SK-N-SH (cell line): ENCODE measurements around the gene CKS2.
A peak's percentile ranks its signal among the peaks of the same experiment; 100 is the strongest.

Source experiments
- CTCF ChIP-seq: fragments of 200-600 bp; sonication (generic); IDR thresholded peaks from 2 replicates; pipeline ENCODE4 v1.6.1; 2017; ENCODE audit warnings: antibody characterized with exemption, mild to moderate bottlenecking, moderate library complexity
- GATA2 ChIP-seq: sonication (generic); formaldehyde crosslinking; IDR thresholded peaks from 2 replicates; pipeline ENCODE4 v1.5.0; 2020; ENCODE audit warnings: mild to moderate bottlenecking, missing genetic modification reagents
- MXI1 ChIP-seq: IDR thresholded peaks from 2 replicates; pipeline ENCODE4 v1.6.1; 2012; ENCODE audit warnings: mild to moderate bottlenecking, low read depth, low read length, improper control_type of control experiment
- RAD21 ChIP-seq: IDR thresholded peaks from 2 replicates; pipeline ENCODE4 v1.6.1; 2012; ENCODE audit warnings: mild to moderate bottlenecking, low read length
- SIN3A ChIP-seq: IDR thresholded peaks from 2 replicates; pipeline ENCODE4 v1.6.1; 2012; ENCODE audit warnings: low read depth, mild to moderate bottlenecking, low read length, moderate library complexity, borderline replicate concordance
- TAF1 ChIP-seq: IDR thresholded peaks from 2 replicates; pipeline ENCODE4 v1.6.1; 2012; ENCODE audit warnings: low read depth, mild to moderate bottlenecking, low read length, moderate library complexity, borderline replicate concordance
- USF1 ChIP-seq: IDR thresholded peaks from 2 replicates; pipeline ENCODE4 v1.4.0; 2012; ENCODE audit warnings: low read depth, borderline replicate concordance
- YY1 ChIP-seq: IDR thresholded peaks from 2 replicates; pipeline ENCODE4 v1.4.0; 2012; ENCODE audit warnings: low read depth, mild to moderate bottlenecking
- ZBTB33 ChIP-seq: IDR thresholded peaks from 2 replicates; pipeline ENCODE4 v1.4.0; 2012; ENCODE audit warnings: low read depth, borderline replicate concordance

- no peak for TF ChIP-seq TAF1
- TF ChIP-seq CTCF = no peak
- TF ChIP-seq RAD21 = no peak
- no peak for TF ChIP-seq ZBTB33
- no peak for TF ChIP-seq USF1
- TF ChIP-seq YY1 = no peak
- no peak for TF ChIP-seq SIN3A
- TF ChIP-seq MXI1 = peak; percentile 51; the same call in 1 of the 2 replicates
- no peak for TF ChIP-seq GATA2
Observed at GRCh38 chr9:89312222-89312571, 1.2 kb downstream of the CKS2 start.
